HepG2 (cell line): ENCODE results near the gene ASB14. TPM values are rescaled to one million over a fixed set of nuclear protein-coding genes. Genes with fewer than 3 reads are reported as not detected.
A peak's percentile ranks its signal among the peaks of the same experiment; 100 is the strongest.

Experiments
- ADNP ChIP-seq: sonication (generic); formaldehyde crosslinking; IDR thresholded peaks from 2 replicates; pipeline ENCODE4 v1.4.0; 2020; ENCODE audit warnings: missing genetic modification reagents
- CAMTA2 ChIP-seq: sonication (generic); formaldehyde crosslinking; IDR thresholded peaks from 2 replicates; pipeline ENCODE4 v1.4.0; 2020; ENCODE audit warnings: mild to moderate bottlenecking, missing genetic modification reagents, borderline replicate concordance
- ETV6 ChIP-seq: sonication (generic); formaldehyde crosslinking; conservative IDR thresholded peaks from 2 replicates; pipeline ENCODE4 v1.4.0; 2020; ENCODE audit warnings: missing genetic modification reagents
- GABPA ChIP-seq, 2 experiments: IDR thresholded peaks; 2 replicates each; pipeline ENCODE4 v1.6.1; 2011 to 2016; ENCODE audit warnings: low read depth in 2 of 2, low read length in 1 of 2, missing biosample characterization in 1 of 2, missing genetic modification characterization in 1 of 2
- GATAD1 ChIP-seq: IDR thresholded peaks from 2 replicates; pipeline ENCODE4 v1.6.1; 2016; ENCODE audit warnings: missing genetic modification reagents, missing compliant biosample characterization
- IKZF4 ChIP-seq: sonication (generic); formaldehyde crosslinking; IDR thresholded peaks from 2 replicates; pipeline ENCODE4 v1.5.1; 2020; ENCODE audit warnings: borderline replicate concordance, mild to moderate bottlenecking, low read depth, missing genetic modification reagents; ENCODE audit errors: not compliant biosample characterization
- MBD4 ChIP-seq: IDR thresholded peaks from 2 replicates; pipeline ENCODE4 v1.6.1; 2012; ENCODE audit warnings: low read length, inconsistent platforms, borderline replicate concordance
- MEF2D ChIP-seq: sonication (generic); formaldehyde crosslinking; IDR thresholded peaks from 2 replicates; pipeline ENCODE4 v1.5.1; 2020; ENCODE audit warnings: mild to moderate bottlenecking, missing genetic modification reagents
- NR3C1 ChIP-seq: sonication (generic); formaldehyde crosslinking; IDR thresholded peaks from 2 replicates; pipeline ENCODE4 v1.4.0; 2020; ENCODE audit warnings: missing genetic modification reagents
- NRL ChIP-seq: sonication (generic); formaldehyde crosslinking; IDR thresholded peaks from 2 replicates; pipeline ENCODE4 v1.5.0; 2020; ENCODE audit warnings: missing genetic modification reagents, mild to moderate bottlenecking, moderate library complexity, borderline replicate concordance
- POLR2G ChIP-seq: fragments of 200-400 bp; formaldehyde crosslinking; IDR thresholded peaks from 2 replicates; pipeline ENCODE4 v1.6.1; 2018; ENCODE audit warnings: mild to moderate bottlenecking, low read depth, low read length, moderate library complexity
- ZC3H13 ChIP-seq: sonication (generic); formaldehyde crosslinking; IDR thresholded peaks from 2 replicates; pipeline ENCODE4 v1.8.1; 2023; ENCODE audit warnings: mild to moderate bottlenecking, missing genetic modification reagents, moderate library complexity
- ZC3H4 ChIP-seq: sonication (generic); formaldehyde crosslinking; IDR thresholded peaks from 2 replicates; pipeline ENCODE4 v1.4.0; 2020; ENCODE audit warnings: missing genetic modification reagents, borderline replicate concordance
- ZFYVE20 ChIP-seq: sonication (generic); formaldehyde crosslinking; IDR thresholded peaks from 2 replicates; pipeline ENCODE4 v1.8.0; 2023; ENCODE audit warnings: low read depth, mild to moderate bottlenecking, moderate library complexity, missing genetic modification reagents, borderline replicate concordance
- ZNF143 ChIP-seq: sonication (generic); formaldehyde crosslinking; IDR thresholded peaks from 2 replicates; pipeline ENCODE4 v1.4.0; 2020; ENCODE audit warnings: missing genetic modification reagents
- ZNF225 ChIP-seq: sonication (generic); formaldehyde crosslinking; IDR thresholded peaks from 2 replicates; pipeline ENCODE4 v1.4.0; 2020; ENCODE audit warnings: mild to moderate bottlenecking, missing genetic modification reagents
- ZNF296 ChIP-seq: sonication (generic); formaldehyde crosslinking; conservative IDR thresholded peaks from 2 replicates; pipeline ENCODE4 v1.5.0; 2020; ENCODE audit warnings: mild to moderate bottlenecking, missing genetic modification reagents
- ZNF331 ChIP-seq: sonication (generic); formaldehyde crosslinking; IDR thresholded peaks from 2 replicates; pipeline ENCODE4 v1.4.0; 2020; ENCODE audit warnings: missing genetic modification reagents
- ZNF546 ChIP-seq: sonication (generic); formaldehyde crosslinking; conservative IDR thresholded peaks from 2 replicates; pipeline ENCODE4 v1.8.1; 2023; ENCODE audit warnings: mild to moderate bottlenecking, missing genetic modification reagents
- ZSCAN21 ChIP-seq: sonication (generic); formaldehyde crosslinking; IDR thresholded peaks from 2 replicates; pipeline ENCODE4 v1.8.0; 2022; ENCODE audit warnings: mild to moderate bottlenecking, missing genetic modification reagents, moderate library complexity, borderline replicate concordance
- polyA plus RNA-seq, 8 experiments: library from polyadenylated mRNA; depleted of rRNA in 3 of 8; stranded (reverse) in 7 of 8; unstranded in 1 of 8; fragments of >200 nt; fragmentation: Illumina TruSeq in 4 of 8; extraction: Trizol in 4 of 8; gene quantifications; 2 replicates each; pipeline versions ENCODE4 v1.2.1 to v1.2.3, GENCODE V29; 2011 to 2016; ENCODE audit warnings: low read depth in 4 of 8, missing spikeins in 1 of 8, mixed read lengths in 1 of 8; ENCODE audit not compliant: insufficient read depth in 1 of 8
- total RNA-seq, 5 experiments: library from RNA; depleted of rRNA; stranded (reverse); fragments of >200 nt; fragmentation: Illumina TruSeq; extraction: Trizol; gene quantifications; 2 replicates each; pipeline ENCODE4 v1.2.3, GENCODE V29; 2016; ENCODE audit warnings: low read depth in 1 of 5
- TF ChIP-seq, protein P1 (sequence below): sonication (generic); formaldehyde crosslinking; conservative IDR thresholded peaks from 2 replicates; pipeline ENCODE4 v1.5.0; 2020; ENCODE audit warnings: missing genetic modification reagents
- TF ChIP-seq, protein P2 (sequence below): sonication (generic); IDR thresholded peaks from 2 replicates; pipeline ENCODE4 v1.6.1; 2016; ENCODE audit warnings: low read depth, borderline replicate concordance
- TF ChIP-seq, protein P3 (sequence below): sonication (generic); formaldehyde crosslinking; IDR thresholded peaks from 2 replicates; pipeline ENCODE4 v1.4.0; 2020; ENCODE audit warnings: mild to moderate bottlenecking, missing genetic modification reagents
- TF ChIP-seq, protein P4 (sequence below): sonication (generic); formaldehyde crosslinking; IDR thresholded peaks from 2 replicates; pipeline ENCODE4 v1.4.0; 2020; ENCODE audit warnings: missing genetic modification reagents; ENCODE audit errors: not compliant biosample characterization

Gene ASB14
- total and polyA plus RNA-seq, 2 of the 13 experiments (the other 11 are each of a cell fraction or from before 2014, with no cell fraction given): not detected

- TF ChIP-seq, protein P1, sequence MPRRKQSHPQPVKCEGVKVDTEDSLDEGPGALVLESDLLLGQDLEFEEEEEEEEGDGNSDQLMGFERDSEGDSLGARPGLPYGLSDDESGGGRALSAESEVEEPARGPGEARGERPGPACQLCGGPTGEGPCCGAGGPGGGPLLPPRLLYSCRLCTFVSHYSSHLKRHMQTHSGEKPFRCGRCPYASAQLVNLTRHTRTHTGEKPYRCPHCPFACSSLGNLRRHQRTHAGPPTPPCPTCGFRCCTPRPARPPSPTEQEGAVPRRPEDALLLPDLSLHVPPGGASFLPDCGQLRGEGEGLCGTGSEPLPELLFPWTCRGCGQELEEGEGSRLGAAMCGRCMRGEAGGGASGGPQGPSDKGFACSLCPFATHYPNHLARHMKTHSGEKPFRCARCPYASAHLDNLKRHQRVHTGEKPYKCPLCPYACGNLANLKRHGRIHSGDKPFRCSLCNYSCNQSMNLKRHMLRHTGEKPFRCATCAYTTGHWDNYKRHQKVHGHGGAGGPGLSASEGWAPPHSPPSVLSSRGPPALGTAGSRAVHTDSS (CRISPR knock-in tag): no peak
- TF ChIP-seq, protein P2, sequence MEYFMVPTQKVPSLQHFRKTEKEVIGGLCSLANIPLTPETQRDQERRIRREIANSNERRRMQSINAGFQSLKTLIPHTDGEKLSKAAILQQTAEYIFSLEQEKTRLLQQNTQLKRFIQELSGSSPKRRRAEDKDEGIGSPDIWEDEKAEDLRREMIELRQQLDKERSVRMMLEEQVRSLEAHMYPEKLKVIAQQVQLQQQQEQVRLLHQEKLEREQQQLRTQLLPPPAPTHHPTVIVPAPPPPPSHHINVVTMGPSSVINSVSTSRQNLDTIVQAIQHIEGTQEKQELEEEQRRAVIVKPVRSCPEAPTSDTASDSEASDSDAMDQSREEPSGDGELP: peak; percentile 51; the same call in 1 of the 2 replicates
- TF ChIP-seq POLR2G (peak; percentile 86), IKZF4 (CRISPR knock-in tag) (peak; percentile 78), ZNF143 (CRISPR knock-in tag) (peak; percentile 35; the same call in 1 of the 2 replicates), ZSCAN21 (peak; percentile 84; the same call in 1 of the 2 replicates), MBD4 (no peak), ZC3H13 (CRISPR knock-in tag) (0 out of 2 replicates have a peak, but pooled peaks have one; percentile 21), NRL (CRISPR knock-in tag) (peak; percentile 82; the same call in 1 of the 2 replicates), ETV6 (CRISPR knock-in tag) (no peak), ZNF546 (CRISPR knock-in tag) (0 out of 2 replicates have a peak, but pooled peaks have one; percentile 68), ADNP (CRISPR knock-in tag) (no peak), ZNF296 (CRISPR knock-in tag) (no peak), GATAD1 (CRISPR knock-in tag) (peak; percentile 62), CAMTA2 (CRISPR knock-in tag) (0 out of 2 replicates have a peak, but pooled peaks have one; percentile 65), MEF2D (CRISPR knock-in tag) (peak; percentile 60; the same call in 1 of the 2 replicates), ZFYVE20 (CRISPR knock-in tag) (no peak), ZNF331 (CRISPR knock-in tag) (peak; percentile 47; the same call in 1 of the 2 replicates), NR3C1 (CRISPR knock-in tag) (no peak), ZC3H4 (CRISPR knock-in tag) (no peak), ZNF225 (CRISPR knock-in tag) (peak; percentile 16; the same call in 1 of the 2 replicates), GABPA (IDR thresholded peaks at IDR 0.05; ENCODE audit: low read depth, low read length) (peak; percentile 76), GABPA (CRISPR knock-in tag; IDR thresholded peaks at IDR 0.05; ENCODE audit: low read depth) (0 out of 2 replicates have a peak, but pooled peaks have one; percentile 42)
- TF ChIP-seq, protein P3, sequence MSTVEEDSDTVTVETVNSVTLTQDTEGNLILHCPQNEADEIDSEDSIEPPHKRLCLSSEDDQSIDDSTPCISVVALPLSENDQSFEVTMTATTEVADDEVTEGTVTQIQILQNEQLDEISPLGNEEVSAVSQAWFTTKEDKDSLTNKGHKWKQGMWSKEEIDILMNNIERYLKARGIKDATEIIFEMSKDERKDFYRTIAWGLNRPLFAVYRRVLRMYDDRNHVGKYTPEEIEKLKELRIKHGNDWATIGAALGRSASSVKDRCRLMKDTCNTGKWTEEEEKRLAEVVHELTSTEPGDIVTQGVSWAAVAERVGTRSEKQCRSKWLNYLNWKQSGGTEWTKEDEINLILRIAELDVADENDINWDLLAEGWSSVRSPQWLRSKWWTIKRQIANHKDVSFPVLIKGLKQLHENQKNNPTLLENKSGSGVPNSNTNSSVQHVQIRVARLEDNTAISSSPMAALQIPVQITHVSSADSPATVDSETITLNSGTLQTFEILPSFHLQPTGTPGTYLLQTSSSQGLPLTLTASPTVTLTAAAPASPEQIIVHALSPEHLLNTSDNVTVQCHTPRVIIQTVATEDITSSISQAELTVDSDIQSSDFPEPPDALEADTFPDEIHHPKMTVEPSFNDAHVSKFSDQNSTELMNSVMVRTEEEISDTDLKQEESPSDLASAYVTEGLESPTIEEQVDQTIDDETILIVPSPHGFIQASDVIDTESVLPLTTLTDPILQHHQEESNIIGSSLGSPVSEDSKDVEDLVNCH (CRISPR knock-in tag): no peak
- TF ChIP-seq, protein P4, sequence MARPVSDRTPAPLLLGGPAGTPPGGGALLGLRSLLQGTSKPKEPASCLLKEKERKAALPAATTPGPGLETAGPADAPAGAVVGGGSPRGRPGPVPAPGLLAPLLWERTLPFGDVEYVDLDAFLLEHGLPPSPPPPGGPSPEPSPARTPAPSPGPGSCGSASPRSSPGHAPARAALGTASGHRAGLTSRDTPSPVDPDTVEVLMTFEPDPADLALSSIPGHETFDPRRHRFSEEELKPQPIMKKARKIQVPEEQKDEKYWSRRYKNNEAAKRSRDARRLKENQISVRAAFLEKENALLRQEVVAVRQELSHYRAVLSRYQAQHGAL (CRISPR knock-in tag): no peak
These were observed 65.1 kb downstream of the ASB14 start, which contains the start of gene APPL1 (continued) for GRCh38 chr3:57227204-57227929.
